K562 (cell line): ENCODE measurements around the gene ESR2. TPM values are rescaled to one million over a fixed set of nuclear protein-coding genes. Genes with fewer than 3 reads are reported as not detected.
A peak's percentile ranks its signal among the peaks of the same experiment; 100 is the strongest.

ENCODE experiments used
- ATAC-seq: fragments of 200-7000 bp; cut with Tn5 transposase; 3 replicates; pipeline ENCODE4 v1.9.1; 2020; ENCODE audit warnings: moderate library complexity
- BruUV-seq: library from RNA; stranded (reverse); fragments of 400-500 nt; replicated peaks from 2 replicates; lab custom pipeline; 2021; lab: Mats Ljungman, UMichigan
- CTCF ChIA-PET: fragments of 300-600 bp; formaldehyde crosslinking; extraction: SDS; loops from one replicate; lab custom pipeline; 2021; ENCODE audit warnings: low intra/inter-chr PET ratio; lab: Yijun Ruan, JAX
- POLR2A ChIA-PET: fragments of 300-600, 350-650 bp; sonication (Branson Sonifier 250); formaldehyde crosslinking; extraction: SDS; loops from one replicate; lab custom pipeline; 2021; ENCODE audit warnings: antibody characterized with exemption, inconsistent platforms; lab: Yijun Ruan, JAX
- DNase-seq, 4 experiments: peaks; one replicate each; pipeline versions ENCODE4 v3.0.0 to v3.0.0-alpha.2; 2011 to 2018; ENCODE audit warnings: low spot score in 3 of 4, mixed read lengths in 3 of 4; ENCODE audit errors: extremely low read depth in 1 of 4
- FAIRE-seq: peaks from 2 replicates; lab custom pipeline; 2011; peaks lifted over from hg19 to GRCh38; lab: Jason Lieb, UNC
- H2AFZ ChIP-seq: 2 replicates; pipeline ENCODE4 v1.6.0; 2011; ENCODE audit warnings: low read depth, low read length, control low read depth, inconsistent platforms
- H3K27ac ChIP-seq: fragments of 200-600 bp; 3 replicates; pipeline ENCODE4 v1.8.0; 2011; ENCODE audit warnings: low read depth, mild to moderate bottlenecking, control low read depth, inconsistent platforms, low read length, moderate library complexity, mixed read lengths; ENCODE audit errors: extremely low read depth
- H3K27me3 ChIP-seq, 2 experiments: fragments of 300-600 bp in 1 of 2; 2 replicates in 1 of 2; 3 replicates in 1 of 2; pipeline versions ENCODE4 v1.6.0 to v1.8.0; 2011; ENCODE audit warnings: inconsistent platforms in 2 of 2, low read length in 2 of 2, mild to moderate bottlenecking in 1 of 2, mixed read lengths in 1 of 2, moderate library complexity in 1 of 2; ENCODE audit not compliant: control insufficient read depth in 2 of 2, insufficient read depth in 2 of 2
- H3K36me3 ChIP-seq: fragments of 300-600 bp; 3 replicates; pipeline ENCODE4 v1.8.0; 2011; ENCODE audit warnings: mild to moderate bottlenecking, low read length, inconsistent platforms; ENCODE audit not compliant: control insufficient read depth, insufficient read depth
- H3K4me1 ChIP-seq, 2 experiments: fragments of 200-600 bp in 1 of 2; replicated peaks in 1 of 2; 2 replicates in 1 of 2; 3 replicates in 1 of 2; pipeline versions ENCODE4 v1.5.1 to v1.8.0; 2011; ENCODE audit warnings: inconsistent platforms in 2 of 2, low read length in 2 of 2, mild to moderate bottlenecking in 1 of 2, mixed read lengths in 1 of 2, moderate library complexity in 1 of 2; ENCODE audit not compliant: control insufficient read depth in 2 of 2, insufficient read depth in 2 of 2
- H3K4me2 ChIP-seq: 2 replicates; pipeline ENCODE4 v1.6.1; 2011; ENCODE audit warnings: low read length, control low read depth, inconsistent platforms, mixed read lengths; ENCODE audit not compliant: insufficient read depth
- H3K4me3 ChIP-seq: fragments of 200-600 bp; sonication (generic), shearing (Covaris generic); 2 replicates; pipeline ENCODE4 v1.5.1; 2016; ENCODE audit warnings: control low read depth, inconsistent platforms
- H3K79me2 ChIP-seq: fragments of 200-600 bp; 3 replicates; pipeline ENCODE4 v1.8.0; 2011; ENCODE audit warnings: low read length, inconsistent platforms; ENCODE audit not compliant: control insufficient read depth, insufficient read depth
- H3K9ac ChIP-seq, 2 experiments: 2 replicates each; pipeline versions ENCODE4 v1.6.0 to v1.6.1; 2011; ENCODE audit warnings: low read depth in 2 of 2, low read length in 2 of 2, control low read depth in 1 of 2, inconsistent platforms in 1 of 2, mild to moderate bottlenecking in 1 of 2, mixed read lengths in 1 of 2; ENCODE audit not compliant: insufficient read depth in 1 of 2
- H3K9me1 ChIP-seq: one replicate; pipeline ENCODE4 v1.6.0; 2011; ENCODE audit warnings: inconsistent platforms, mild to moderate bottlenecking, low read length, moderate library complexity; ENCODE audit not compliant: control insufficient read depth, insufficient read depth
- H3K9me3 ChIP-seq: replicated peaks from 2 replicates; pipeline ENCODE4 v1.5.1; 2011; ENCODE audit warnings: low read depth, low read length, inconsistent platforms; ENCODE audit not compliant: control insufficient read depth, insufficient read depth
- H4K20me1 ChIP-seq: replicated peaks from 2 replicates; pipeline ENCODE4 v1.6.1; 2011; ENCODE audit warnings: low read length, inconsistent platforms, mixed read lengths; ENCODE audit not compliant: control insufficient read depth, insufficient read depth
- ASH1L ChIP-seq: fragments of 450-650 bp; IDR thresholded peaks from 2 replicates; pipeline ENCODE4 v1.6.1; 2018; ENCODE audit warnings: borderline replicate concordance, mild to moderate bottlenecking, low read depth; ENCODE audit not compliant: partially characterized antibody
- CBFA2T3 ChIP-seq: fragments of 450-650 bp; IDR thresholded peaks from 2 replicates; pipeline ENCODE4 v1.6.1; 2017
- EHMT2 ChIP-seq: fragments of 450-650 bp; IDR thresholded peaks from 2 replicates; pipeline ENCODE4 v1.6.1; 2018; ENCODE audit warnings: antibody characterized with exemption
- GABPB2 ChIP-seq: fragments of 250-450 bp; sonication (Bioruptor Pico); conservative IDR thresholded peaks from 2 replicates; pipeline ENCODE4 v1.5.1; 2021; ENCODE audit warnings: mild to moderate bottlenecking
- HMG20B ChIP-seq: fragments of 250-450 bp; sonication (Bioruptor Pico); IDR thresholded peaks from 2 replicates; pipeline ENCODE4 v1.5.0; 2021; ENCODE audit warnings: mild to moderate bottlenecking
- NCOA2 ChIP-seq, 2 experiments: fragments of 450-650 bp; IDR thresholded peaks; 2 replicates each; pipeline ENCODE4 v1.6.1; 2018; ENCODE audit warnings: mild to moderate bottlenecking in 2 of 2, moderate library complexity in 1 of 2; ENCODE audit not compliant: partially characterized antibody in 2 of 2
- POLR2AphosphoS2 ChIP-seq: IDR thresholded peaks from 2 replicates; pipeline ENCODE4 v1.6.1; 2012; ENCODE audit warnings: low read length, improper control_type of control experiment
- POU5F1 ChIP-seq: fragments of 150-350 bp; IDR thresholded peaks from 2 replicates; pipeline ENCODE4 v1.6.1; 2014; ENCODE audit warnings: borderline replicate concordance, low read length, low read depth, mild to moderate bottlenecking; ENCODE audit not compliant: partially characterized antibody
- PTBP1 ChIP-seq: fragments of 200-400 bp; formaldehyde crosslinking; IDR thresholded peaks from 2 replicates; pipeline ENCODE4 v1.6.1; 2017; ENCODE audit warnings: low read depth, low read length
- PURB ChIP-seq: sonication (generic); formaldehyde crosslinking; IDR thresholded peaks from 2 replicates; pipeline ENCODE4 v1.9.0; 2021; ENCODE audit warnings: low read depth, mild to moderate bottlenecking, missing genetic modification reagents
- RBM25 ChIP-seq: fragments of 200-400 bp; formaldehyde crosslinking; IDR thresholded peaks from 2 replicates; pipeline ENCODE4 v1.6.1; 2018; ENCODE audit warnings: low read length, low read depth, moderate library complexity; ENCODE audit not compliant: severe bottlenecking
- SREBF1 ChIP-seq: fragments of 150-350 bp; IDR thresholded peaks from 2 replicates; pipeline ENCODE4 v1.6.1; 2014; ENCODE audit warnings: antibody characterized with exemption, low read depth, low read length, borderline replicate concordance
- ZKSCAN3 ChIP-seq: fragments of 250-450 bp; sonication (Bioruptor Pico); IDR thresholded peaks from 2 replicates; pipeline ENCODE4 v1.4.0; 2020
- ZNF778 ChIP-seq: fragments of 450-650 bp; formaldehyde crosslinking; IDR thresholded peaks from 2 replicates; pipeline ENCODE4 v1.4.0; 2020; ENCODE audit warnings: mild to moderate bottlenecking, moderate library complexity
- WGBS: fragments of 100-300 bp; shearing (Covaris generic); methylation state at CpG from one replicate; pipeline ENCODE4 v1.1.6; 2016; ENCODE audit warnings: low coverage, mixed read lengths; ENCODE audit not compliant: insufficient coverage; ENCODE audit errors: missing lambda C conversion rate; 5-methylcytosine and 5-hydroxymethylcytosine counted together
- in situ Hi-C: fragments of 300-500 bp; cut with MboI; formaldehyde crosslinking; loops from 4 replicates; pipeline ENCODE4 v1.15.0; 2018; ENCODE audit warnings: inconsistent platforms, mixed read lengths
- intact Hi-C: fragments of 100-400 bp; cut with micrococcal nuclease; formaldehyde crosslinking; loops from 2 replicates; pipeline ENCODE4 v1.14.2; 2022
- polyA plus RNA-seq, 8 experiments: library from polyadenylated mRNA; depleted of rRNA in 4 of 8; stranded (reverse) in 5 of 8; unstranded in 3 of 8; fragments of >200 nt; fragmentation: Nextera tagmentation in 2 of 8; fragmentation: Illumina TruSeq in 1 of 8; extraction: Ambion mirVana in 2 of 8; extraction: Trizol in 1 of 8; gene quantifications; 2 replicates each; pipeline versions ENCODE4 v1.2.1 to v1.2.3, GENCODE V29; 2011 to 2014; ENCODE audit warnings: inconsistent platforms in 1 of 8, missing spikeins in 1 of 8
- total RNA-seq, 7 experiments: library from RNA; depleted of rRNA in 6 of 7; stranded (reverse); fragments of >200 nt in 6 of 7; fragmentation: Illumina TruSeq in 2 of 7; extraction: Trizol in 2 of 7; gene quantifications; 2 replicates each; pipeline versions ENCODE4 v1.2.1 to v1.2.3, GENCODE V29; 2011 to 2021; ENCODE audit warnings: low replicate concordance in 1 of 7
- TF ChIP-seq, protein P1 (sequence below): fragments of 250-450 bp; sonication (Bioruptor Pico); IDR thresholded peaks from 2 replicates; pipeline ENCODE4 v1.4.0; 2020; ENCODE audit warnings: mild to moderate bottlenecking, moderate library complexity
- TF ChIP-seq, protein P2 (sequence below): IDR thresholded peaks from 3 replicates; pipeline ENCODE4 v1.6.1; 2011; ENCODE audit warnings: borderline replicate concordance, mild to moderate bottlenecking, moderate library complexity; ENCODE audit not compliant: insufficient read length; ENCODE audit errors: extremely low read depth
- TF ChIP-seq, protein P3 (sequence below): fragments of 450-650 bp; formaldehyde crosslinking; IDR thresholded peaks from 2 replicates; pipeline ENCODE4 v1.4.0; 2020; ENCODE audit warnings: mild to moderate bottlenecking, moderate library complexity

The ESR2 gene
- total and polyA plus RNA-seq, 9 of the 15 experiments (the other 6 are each of a cell fraction or from before 2014, with no cell fraction given) = 0.07 to 3.8 (median 2.0) TPM

DNA sequence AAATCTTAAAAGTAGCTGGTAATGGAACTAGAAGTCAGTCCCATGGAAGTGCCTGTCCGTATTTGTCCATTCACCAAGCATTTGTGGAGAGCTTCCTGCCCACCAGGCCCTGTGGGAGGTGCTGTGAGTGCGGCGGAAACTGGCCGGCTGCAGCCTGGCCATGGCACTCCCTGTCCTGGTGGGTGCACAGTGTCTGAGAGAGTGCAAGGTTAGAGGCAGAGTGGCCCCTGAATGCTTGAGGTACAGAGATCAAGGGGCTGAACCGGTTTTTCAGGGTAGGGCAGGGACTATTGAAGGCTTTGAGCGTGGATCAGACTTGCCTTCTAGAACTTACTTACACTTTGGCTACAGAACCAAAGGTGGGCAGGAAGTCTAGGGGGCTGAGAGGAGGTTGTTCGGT, 92.9 kb downstream of the ESR2 start (continued):
- TF ChIP-seq POU5F1 (no peak), CBFA2T3 (no peak), PURB (CRISPR knock-in tag) (no peak), ASH1L (no peak), SREBF1 (no peak), GABPB2 (no peak), POLR2AphosphoS2 (no peak), ZNF778 (no peak)
- TF ChIP-seq, protein P1, sequence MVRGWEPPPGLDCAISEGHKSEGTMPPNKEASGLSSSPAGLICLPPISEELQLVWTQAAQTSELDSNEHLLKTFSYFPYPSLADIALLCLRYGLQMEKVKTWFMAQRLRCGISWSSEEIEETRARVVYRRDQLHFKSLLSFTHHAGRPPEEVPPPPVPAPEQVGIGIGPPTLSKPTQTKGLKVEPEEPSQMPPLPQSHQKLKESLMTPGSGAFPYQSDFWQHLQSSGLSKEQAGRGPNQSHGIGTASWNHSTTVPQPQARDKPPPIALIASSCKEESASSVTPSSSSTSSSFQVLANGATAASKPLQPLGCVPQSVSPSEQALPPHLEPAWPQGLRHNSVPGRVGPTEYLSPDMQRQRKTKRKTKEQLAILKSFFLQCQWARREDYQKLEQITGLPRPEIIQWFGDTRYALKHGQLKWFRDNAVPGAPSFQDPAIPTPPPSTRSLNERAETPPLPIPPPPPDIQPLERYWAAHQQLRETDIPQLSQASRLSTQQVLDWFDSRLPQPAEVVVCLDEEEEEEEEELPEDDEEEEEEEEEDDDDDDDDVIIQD (CRISPR knock-in tag) = no peak

DNA sequence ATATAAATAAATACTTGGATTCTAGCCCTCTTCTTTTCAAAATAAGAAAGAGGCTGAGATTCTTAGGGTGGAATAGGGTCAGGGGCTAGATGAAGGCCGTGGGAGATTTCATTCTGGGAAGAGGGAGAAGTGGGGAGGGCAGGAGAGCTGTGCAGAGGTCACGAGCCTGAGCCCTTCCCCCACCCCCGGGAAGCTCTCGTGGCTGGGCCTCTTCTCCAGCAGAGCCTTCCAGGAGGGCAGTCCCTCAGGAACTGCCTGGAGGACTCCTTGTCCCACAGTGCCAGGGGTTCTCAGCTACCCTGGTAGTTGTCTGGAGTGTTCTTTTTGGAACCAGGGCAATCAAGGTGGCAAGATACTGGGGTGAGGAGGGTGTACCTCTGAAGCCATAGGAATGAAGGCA, 94.0 kb downstream of the ESR2 start:
- Histone ChIP-seq H3K36me3 (no peaks in the 10 kb centered on the region), H2AFZ (peak overlapping the region; percentile 76; the same call in 1 of the 2 replicates), H3K9me3 (no peaks in the 10 kb centered on the region), H4K20me1 (no peaks in the 10 kb centered on the region), H3K4me2 (no peak overlapping the region), H3K79me2 (no peaks in the 10 kb centered on the region), H3K4me3 (no peak overlapping the region), H3K4me1 (peaks cover 5 to 11% of the 10 kb centered on the region in 2 experiments; a peak in 4 of 5 replicates), H3K9ac (no peak overlapping the region), H3K9me1 (no peaks in the 10 kb centered on the region), H3K27ac (no peak overlapping the region), H3K27me3 (no peaks in the 10 kb centered on the region)
- POLR2A ChIA-PET = interaction anchor here (1.0 to 1.1 kb wide), 2 partner anchors 20 to 177 kb away, joined by 3 read pairs; no protein-coding TSS in a partner anchor
- FAIRE-seq = no peak
- in situ Hi-C loops = no loop called here
- no peak for DNase-seq
- CTCF ChIA-PET = no interaction called here
- peak; percentile 29; the same call in 1 of the 3 replicates for ATAC-seq
- intact Hi-C loops = no loop called here
- 4% methylated on average over 4 of the region's 4 CpGs for WGBS
- no TSS peak for BruUV-seq
- no peak for TF ChIP-seq RBM25
- no peak for TF ChIP-seq HMG20B
- TF ChIP-seq PTBP1 = no peak
- no peak for TF ChIP-seq SREBF1
- TF ChIP-seq, protein P2, sequence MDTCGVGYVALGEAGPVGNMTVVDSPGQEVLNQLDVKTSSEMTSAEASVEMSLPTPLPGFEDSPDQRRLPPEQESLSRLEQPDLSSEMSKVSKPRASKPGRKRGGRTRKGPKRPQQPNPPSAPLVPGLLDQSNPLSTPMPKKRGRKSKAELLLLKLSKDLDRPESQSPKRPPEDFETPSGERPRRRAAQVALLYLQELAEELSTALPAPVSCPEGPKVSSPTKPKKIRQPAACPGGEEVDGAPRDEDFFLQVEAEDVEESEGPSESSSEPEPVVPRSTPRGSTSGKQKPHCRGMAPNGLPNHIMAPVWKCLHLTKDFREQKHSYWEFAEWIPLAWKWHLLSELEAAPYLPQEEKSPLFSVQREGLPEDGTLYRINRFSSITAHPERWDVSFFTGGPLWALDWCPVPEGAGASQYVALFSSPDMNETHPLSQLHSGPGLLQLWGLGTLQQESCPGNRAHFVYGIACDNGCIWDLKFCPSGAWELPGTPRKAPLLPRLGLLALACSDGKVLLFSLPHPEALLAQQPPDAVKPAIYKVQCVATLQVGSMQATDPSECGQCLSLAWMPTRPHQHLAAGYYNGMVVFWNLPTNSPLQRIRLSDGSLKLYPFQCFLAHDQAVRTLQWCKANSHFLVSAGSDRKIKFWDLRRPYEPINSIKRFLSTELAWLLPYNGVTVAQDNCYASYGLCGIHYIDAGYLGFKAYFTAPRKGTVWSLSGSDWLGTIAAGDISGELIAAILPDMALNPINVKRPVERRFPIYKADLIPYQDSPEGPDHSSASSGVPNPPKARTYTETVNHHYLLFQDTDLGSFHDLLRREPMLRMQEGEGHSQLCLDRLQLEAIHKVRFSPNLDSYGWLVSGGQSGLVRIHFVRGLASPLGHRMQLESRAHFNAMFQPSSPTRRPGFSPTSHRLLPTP = no peak
- no peak for TF ChIP-seq EHMT2
- TF ChIP-seq, protein P3, sequence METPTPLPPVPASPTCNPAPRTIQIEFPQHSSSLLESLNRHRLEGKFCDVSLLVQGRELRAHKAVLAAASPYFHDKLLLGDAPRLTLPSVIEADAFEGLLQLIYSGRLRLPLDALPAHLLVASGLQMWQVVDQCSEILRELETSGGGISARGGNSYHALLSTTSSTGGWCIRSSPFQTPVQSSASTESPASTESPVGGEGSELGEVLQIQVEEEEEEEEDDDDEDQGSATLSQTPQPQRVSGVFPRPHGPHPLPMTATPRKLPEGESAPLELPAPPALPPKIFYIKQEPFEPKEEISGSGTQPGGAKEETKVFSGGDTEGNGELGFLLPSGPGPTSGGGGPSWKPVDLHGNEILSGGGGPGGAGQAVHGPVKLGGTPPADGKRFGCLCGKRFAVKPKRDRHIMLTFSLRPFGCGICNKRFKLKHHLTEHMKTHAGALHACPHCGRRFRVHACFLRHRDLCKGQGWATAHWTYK (CRISPR knock-in tag) = no peak
- TF ChIP-seq ZKSCAN3 = no peak
- TF ChIP-seq NCOA2 (IDR thresholded peaks at IDR 0.05; ENCODE audit: partially characterized antibody in 2 of 2) = no peak
